ENCODE data around the gene CERS6. TPM values are rescaled to one million over a fixed set of nuclear protein-coding genes. Genes with fewer than 3 reads are reported as not detected.

The CERS6 gene
- total and polyA plus RNA-seq, 4 donors, result 26.6 to 81.0 (median 41.5) TPM

GRCh38 chr2:168678153-168678853 is 222.2 kb downstream of the CERS6 start:
- 89% methylated on average over 6 of the region's 10 CpGs for WGBS (ENCODE audit: insufficient coverage)
- H3K27me3 ChIP-seq (ENCODE audit: control insufficient read depth, insufficient read depth, low read length), result no peaks in the 10 kb centered on the region
- H3K36me3 ChIP-seq (ENCODE audit: control insufficient read depth, insufficient read depth, low read length), result no peaks in the 10 kb centered on the region
- no peak for DNase-seq (ENCODE audit: low read depth in 4 of 6, low spot score in 6 of 6)
- H3K27ac ChIP-seq (ENCODE audit: low read depth, low read length), result no peak overlapping the region
- no peak overlapping the region for H3K4me3 ChIP-seq (ENCODE audit: low read depth, low read length)
- H3K4me1 ChIP-seq (ENCODE audit: control insufficient read depth, insufficient read depth, low read length), result no peaks in the 10 kb centered on the region
- no peaks in the 10 kb centered on the region for H3K9me3 ChIP-seq (ENCODE audit: control insufficient read depth, insufficient read depth, low read length)

- Histone ChIP-seq H3K4me1 (ENCODE audit: control insufficient read depth, insufficient read depth, low read length) (no peaks in the 10 kb centered on the region), H3K9me3 (ENCODE audit: control insufficient read depth, insufficient read depth, low read length) (no peaks in the 10 kb centered on the region), H3K27ac (ENCODE audit: low read depth, low read length) (no peak overlapping the region), H3K36me3 (ENCODE audit: control insufficient read depth, insufficient read depth, low read length) (no peaks in the 10 kb centered on the region), H3K4me3 (ENCODE audit: low read depth, low read length) (no peak overlapping the region), H3K27me3 (ENCODE audit: control insufficient read depth, insufficient read depth, low read length) (no peaks in the 10 kb centered on the region)
- DNase-seq (ENCODE audit: low read depth in 4 of 6, low spot score in 6 of 6), result no peak
- WGBS (ENCODE audit: insufficient coverage), result 100% methylated on average over 1 of the region's 4 CpGs
These were observed 223.0 kb downstream of the CERS6 start for GRCh38 chr2:168679081-168679480.

GRCh38 chr2:168679741-168680310 is 223.8 kb downstream of the CERS6 start:
- no peak overlapping the region for H3K4me3 ChIP-seq (ENCODE audit: low read depth, low read length)
- H3K4me1 ChIP-seq (ENCODE audit: control insufficient read depth, insufficient read depth, low read length), result no peaks in the 10 kb centered on the region
- no peaks in the 10 kb centered on the region for H3K36me3 ChIP-seq (ENCODE audit: control insufficient read depth, insufficient read depth, low read length)
- WGBS (ENCODE audit: insufficient coverage), result 69% methylated on average over 5 of the region's 8 CpGs
- no peak for DNase-seq (ENCODE audit: low read depth in 4 of 6, low spot score in 6 of 6)
- no peaks in the 10 kb centered on the region for H3K9me3 ChIP-seq (ENCODE audit: control insufficient read depth, insufficient read depth, low read length)
- no peaks in the 10 kb centered on the region for H3K27me3 ChIP-seq (ENCODE audit: control insufficient read depth, insufficient read depth, low read length)
- H3K27ac ChIP-seq (ENCODE audit: low read depth, low read length), result no peak overlapping the region

GRCh38 chr2:168683996-168684395 is 227.9 kb downstream of the CERS6 start:
- H3K36me3 ChIP-seq (ENCODE audit: control insufficient read depth, insufficient read depth, low read length), result no peaks in the 10 kb centered on the region
- no peak for DNase-seq (ENCODE audit: low read depth in 4 of 6, low spot score in 6 of 6)
- H3K9me3 ChIP-seq (ENCODE audit: control insufficient read depth, insufficient read depth, low read length), result no peaks in the 10 kb centered on the region
- no peak overlapping the region for H3K27ac ChIP-seq (ENCODE audit: low read depth, low read length)
- H3K4me3 ChIP-seq (ENCODE audit: low read depth, low read length), result no peak overlapping the region
- WGBS (ENCODE audit: insufficient coverage), result no CpG with 5 or more reads among the region's 1 CpG
- H3K4me1 ChIP-seq (ENCODE audit: control insufficient read depth, insufficient read depth, low read length), result peaks cover 3% of the 10 kb centered on the region
- H3K27me3 ChIP-seq (ENCODE audit: control insufficient read depth, insufficient read depth, low read length), result no peaks in the 10 kb centered on the region

- H3K9me3 ChIP-seq (ENCODE audit: control insufficient read depth, insufficient read depth, low read length), result no peaks in the 10 kb centered on the region
- WGBS (ENCODE audit: insufficient coverage), result no CpG with 5 or more reads among the region's 3 CpGs
- no peak overlapping the region for H3K4me3 ChIP-seq (ENCODE audit: low read depth, low read length)
- no peaks in the 10 kb centered on the region for H3K36me3 ChIP-seq (ENCODE audit: control insufficient read depth, insufficient read depth, low read length)
- H3K4me1 ChIP-seq (ENCODE audit: control insufficient read depth, insufficient read depth, low read length), result peaks cover 3% of the 10 kb centered on the region
- no peaks in the 10 kb centered on the region for H3K27me3 ChIP-seq (ENCODE audit: control insufficient read depth, insufficient read depth, low read length)
- DNase-seq (ENCODE audit: low read depth in 4 of 6, low spot score in 6 of 6), result no peak
- H3K27ac ChIP-seq (ENCODE audit: low read depth, low read length), result no peak overlapping the region
These were observed 229.0 kb downstream of the CERS6 start for GRCh38 chr2:168684921-168685599.

- WGBS (ENCODE audit: insufficient coverage), result 81% methylated on average over 9 of the region's 17 CpGs
- H3K9me3 ChIP-seq (ENCODE audit: control insufficient read depth, insufficient read depth, low read length), result no peaks in the 10 kb centered on the region
- DNase-seq (ENCODE audit: low read depth in 4 of 6, low spot score in 6 of 6), result peak in 1 of 6 donors; percentile 59
- H3K36me3 ChIP-seq (ENCODE audit: control insufficient read depth, insufficient read depth, low read length), result no peaks in the 10 kb centered on the region
- no peak overlapping the region for H3K4me3 ChIP-seq (ENCODE audit: low read depth, low read length)
- H3K4me1 ChIP-seq (ENCODE audit: control insufficient read depth, insufficient read depth, low read length), result peaks cover 3% of the 10 kb centered on the region
- no peak overlapping the region for H3K27ac ChIP-seq (ENCODE audit: low read depth, low read length)
- no peaks in the 10 kb centered on the region for H3K27me3 ChIP-seq (ENCODE audit: control insufficient read depth, insufficient read depth, low read length)
These were observed 229.8 kb downstream of the CERS6 start for GRCh38 chr2:168685600-168686451.

GRCh38 chr2:168686452-168687191 is 230.6 kb downstream of the CERS6 start:
- no peak overlapping the region for H3K4me3 ChIP-seq (ENCODE audit: low read depth, low read length)
- no peaks in the 10 kb centered on the region for H3K9me3 ChIP-seq (ENCODE audit: control insufficient read depth, insufficient read depth, low read length)
- H3K4me1 ChIP-seq (ENCODE audit: control insufficient read depth, insufficient read depth, low read length), result peaks cover 3% of the 10 kb centered on the region
- H3K27me3 ChIP-seq (ENCODE audit: control insufficient read depth, insufficient read depth, low read length), result no peaks in the 10 kb centered on the region
- no CpG with 5 or more reads among the region's 4 CpGs for WGBS (ENCODE audit: insufficient coverage)
- no peaks in the 10 kb centered on the region for H3K36me3 ChIP-seq (ENCODE audit: control insufficient read depth, insufficient read depth, low read length)
- DNase-seq (ENCODE audit: low read depth in 4 of 6, low spot score in 6 of 6), result no peak
- H3K27ac ChIP-seq (ENCODE audit: low read depth, low read length), result no peak overlapping the region

GRCh38 chr2:168687314-168687713 is 231.2 kb downstream of the CERS6 start:
- 54% methylated on average over 2 of the region's 3 CpGs for WGBS (ENCODE audit: insufficient coverage)
- peak in 2 of 6 donors; percentile 66 to 79 for DNase-seq (ENCODE audit: low read depth in 4 of 6, low spot score in 6 of 6)
- peaks cover 3% of the 10 kb centered on the region for H3K4me1 ChIP-seq (ENCODE audit: control insufficient read depth, insufficient read depth, low read length)
- no peaks in the 10 kb centered on the region for H3K9me3 ChIP-seq (ENCODE audit: control insufficient read depth, insufficient read depth, low read length)
- H3K27me3 ChIP-seq (ENCODE audit: control insufficient read depth, insufficient read depth, low read length), result no peaks in the 10 kb centered on the region
- H3K4me3 ChIP-seq (ENCODE audit: low read depth, low read length), result no peak overlapping the region
- no peaks in the 10 kb centered on the region for H3K36me3 ChIP-seq (ENCODE audit: control insufficient read depth, insufficient read depth, low read length)
- H3K27ac ChIP-seq (ENCODE audit: low read depth, low read length), result no peak overlapping the region

- no peak for DNase-seq (ENCODE audit: low read depth in 4 of 6, low spot score in 6 of 6)
- peaks cover 3% of the 10 kb centered on the region for H3K4me1 ChIP-seq (ENCODE audit: control insufficient read depth, insufficient read depth, low read length)
- WGBS (ENCODE audit: insufficient coverage), result 100% methylated on average over 1 of the region's 1 CpG
These were observed 234.4 kb downstream of the CERS6 start for GRCh38 chr2:168690381-168690885.

More at GRCh38 chr2:168690381-168690885, 234.4 kb downstream of the CERS6 start:
- Histone ChIP-seq H3K27ac (ENCODE audit: low read depth, low read length) (no peak overlapping the region), H3K36me3 (ENCODE audit: control insufficient read depth, insufficient read depth, low read length) (no peaks in the 10 kb centered on the region), H3K9me3 (ENCODE audit: control insufficient read depth, insufficient read depth, low read length) (no peaks in the 10 kb centered on the region), H3K4me3 (ENCODE audit: low read depth, low read length) (no peak overlapping the region), H3K27me3 (ENCODE audit: control insufficient read depth, insufficient read depth, low read length) (no peaks in the 10 kb centered on the region)

All from spinal cord (tissue), 10 donors.